ENCODE results near the gene TADA3.

TADA3 gene, protein sequence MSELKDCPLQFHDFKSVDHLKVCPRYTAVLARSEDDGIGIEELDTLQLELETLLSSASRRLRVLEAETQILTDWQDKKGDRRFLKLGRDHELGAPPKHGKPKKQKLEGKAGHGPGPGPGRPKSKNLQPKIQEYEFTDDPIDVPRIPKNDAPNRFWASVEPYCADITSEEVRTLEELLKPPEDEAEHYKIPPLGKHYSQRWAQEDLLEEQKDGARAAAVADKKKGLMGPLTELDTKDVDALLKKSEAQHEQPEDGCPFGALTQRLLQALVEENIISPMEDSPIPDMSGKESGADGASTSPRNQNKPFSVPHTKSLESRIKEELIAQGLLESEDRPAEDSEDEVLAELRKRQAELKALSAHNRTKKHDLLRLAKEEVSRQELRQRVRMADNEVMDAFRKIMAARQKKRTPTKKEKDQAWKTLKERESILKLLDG
- long read RNA-seq, donor 1, transcript TADA3-201 (9 exons, 2,355 nt) = major isoform, 34 of 226 reads
- long read RNA-seq, donor 1, partial matches to known transcripts = 104 of 226 reads
- long read RNA-seq, donor 1, other reads (novel, unspliced or antisense) = 84 of 226 reads
- long read RNA-seq, donor 2, transcript TADA3-201 (9 exons, 2,355 nt) = major isoform, 7 of 93 reads
- long read RNA-seq, donor 2, transcript TADA3-205 (5 exons, 1,868 nt) = minor isoform, 5 of 93 reads
- long read RNA-seq, donor 2, partial matches to known transcripts = 80 of 93 reads
- long read RNA-seq, donor 2, other reads (novel, unspliced or antisense) = 0 of 93 reads
- long read RNA-seq, donor 3, transcript TADA3-201 (9 exons, 2,355 nt) = major isoform, 7 of 83 reads
- long read RNA-seq, donor 3, transcript TADA3-205 (5 exons, 1,868 nt) = minor isoform, 5 of 83 reads
- long read RNA-seq, donor 3, partial matches to known transcripts = 37 of 83 reads
- long read RNA-seq, donor 3, other reads (novel, unspliced or antisense) = 33 of 83 reads
- long read RNA-seq, donor 4, transcript TADA3-201 (9 exons, 2,355 nt) = major isoform, 30 of 145 reads
- long read RNA-seq, donor 4, partial matches to known transcripts = 101 of 145 reads
- long read RNA-seq, donor 4, other reads (novel, unspliced or antisense) = 11 of 145 reads
- long read RNA-seq, donor 5, transcript TADA3-201 (9 exons, 2,355 nt) = major isoform, 25 of 368 reads
- long read RNA-seq, donor 5, partial matches to known transcripts = 252 of 368 reads
- long read RNA-seq, donor 5, other reads (novel, unspliced or antisense) = 86 of 368 reads
- long read RNA-seq, donor 6, transcript TADA3-201 (9 exons, 2,355 nt) = major isoform, 20 of 283 reads
- long read RNA-seq, donor 6, transcript TADA3-205 (5 exons, 1,868 nt) = minor isoform, 6 of 283 reads
- long read RNA-seq, donor 6, partial matches to known transcripts = 188 of 283 reads
- long read RNA-seq, donor 6, other reads (novel, unspliced or antisense) = 68 of 283 reads
- long read RNA-seq, donor 7, transcript TADA3-205 (5 exons, 1,868 nt) = minor isoform, 9 of 244 reads
- long read RNA-seq, donor 7, transcript TADA3-201 (9 exons, 2,355 nt) = major isoform, 41 of 244 reads
- long read RNA-seq, donor 7, partial matches to known transcripts = 82 of 244 reads
- long read RNA-seq, donor 7, other reads (novel, unspliced or antisense) = 112 of 244 reads
- long read RNA-seq, donor 8, transcript TADA3-201 (9 exons, 2,355 nt) = major isoform, 20 of 23 reads
- long read RNA-seq, donor 8, partial matches to known transcripts = 0 of 23 reads
- long read RNA-seq, donor 8, other reads (novel, unspliced or antisense) = 0 of 23 reads

DNA sequence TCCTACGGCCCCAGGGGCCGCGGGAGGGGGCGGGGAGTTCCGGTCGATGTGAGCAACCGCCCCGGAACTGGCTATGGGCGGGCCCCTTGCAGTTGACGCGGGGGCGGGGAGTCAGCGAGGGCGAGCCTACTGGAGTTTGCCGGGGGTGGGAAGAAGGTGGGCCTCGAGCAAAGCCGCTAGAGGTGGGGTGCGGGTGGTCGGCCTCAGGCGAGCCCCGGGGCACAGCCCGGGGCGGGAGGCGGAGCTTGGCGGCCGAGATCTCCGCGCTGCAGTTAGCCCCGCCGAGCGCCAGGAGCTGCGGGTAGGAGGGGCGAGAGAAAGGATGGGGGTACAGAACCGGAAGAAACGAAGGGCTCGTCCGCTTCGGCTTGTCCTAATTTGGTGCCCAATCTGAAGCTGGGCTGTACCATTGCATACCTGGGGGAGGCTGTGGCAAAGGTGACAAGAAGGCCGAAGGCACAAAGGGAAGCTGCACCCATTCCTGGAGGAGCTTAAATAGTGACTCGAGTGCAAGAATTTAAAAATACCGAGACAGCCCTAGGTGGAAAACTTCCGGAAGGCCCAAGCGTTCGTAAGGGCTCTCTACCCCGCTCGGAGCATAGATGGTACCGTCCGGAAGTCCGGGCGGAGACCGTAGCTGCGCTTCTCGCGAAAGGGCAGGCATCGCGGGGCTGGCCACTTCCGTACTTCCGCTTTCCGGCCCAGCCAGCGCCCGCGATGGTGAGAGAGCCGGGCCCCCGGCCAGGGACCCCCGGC lies at the start of gene TADA3, which contains the start of gene ARPC4:
TSS of gene TADA3 (minus strand) at position 69 of the 756 bp plus-strand sequence. CDS start 1,007 bp downstream, outside the sequence.
TSS of gene ARPC4 (plus strand) at position 678 of the 756 bp plus-strand sequence. CDS start at position 718, 40 bp downstream.
- DNase-seq = peak; percentile 100

DNA sequence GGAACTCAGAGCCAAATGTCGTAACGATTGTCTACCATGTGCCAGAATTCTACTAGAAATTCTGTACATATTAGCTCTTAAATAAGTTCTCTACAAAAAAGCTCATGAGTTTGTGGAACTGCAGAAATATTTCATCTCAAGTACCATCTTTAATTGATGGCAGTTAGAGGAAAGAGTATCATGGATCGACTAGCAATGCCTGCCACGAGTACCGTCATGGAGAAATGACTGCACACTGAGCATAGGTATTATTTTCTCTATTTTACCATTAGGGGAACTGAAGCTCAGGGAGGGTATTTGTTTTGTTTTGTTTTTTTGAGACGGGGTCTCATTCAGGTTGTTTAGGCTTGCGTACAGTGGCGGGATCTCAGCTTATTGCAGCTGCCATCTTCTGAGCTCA lies 48.7 kb upstream of the TADA3 start:
- DNase-seq = no peak

DNA sequence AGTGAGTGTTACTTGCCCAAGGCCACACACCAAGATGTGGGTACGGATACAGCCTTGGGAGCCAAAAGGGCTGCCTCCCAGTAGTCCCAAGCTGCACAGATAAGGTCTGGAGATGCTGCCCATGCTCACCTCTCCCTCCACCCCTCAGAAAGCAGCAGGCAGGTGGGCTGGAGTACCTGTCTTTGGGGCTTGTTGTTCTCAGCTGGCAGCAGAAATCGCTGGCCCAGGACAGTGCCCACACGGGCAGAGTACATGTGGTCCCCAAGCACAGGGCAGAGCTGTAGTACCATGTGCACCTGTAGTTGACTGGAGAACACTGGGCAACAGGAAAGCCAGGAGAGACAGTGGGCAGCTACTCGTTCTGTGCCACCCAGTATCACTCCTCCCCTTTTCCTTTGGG lies 46.6 kb upstream of the TADA3 start:
- no peak for DNase-seq

DNA sequence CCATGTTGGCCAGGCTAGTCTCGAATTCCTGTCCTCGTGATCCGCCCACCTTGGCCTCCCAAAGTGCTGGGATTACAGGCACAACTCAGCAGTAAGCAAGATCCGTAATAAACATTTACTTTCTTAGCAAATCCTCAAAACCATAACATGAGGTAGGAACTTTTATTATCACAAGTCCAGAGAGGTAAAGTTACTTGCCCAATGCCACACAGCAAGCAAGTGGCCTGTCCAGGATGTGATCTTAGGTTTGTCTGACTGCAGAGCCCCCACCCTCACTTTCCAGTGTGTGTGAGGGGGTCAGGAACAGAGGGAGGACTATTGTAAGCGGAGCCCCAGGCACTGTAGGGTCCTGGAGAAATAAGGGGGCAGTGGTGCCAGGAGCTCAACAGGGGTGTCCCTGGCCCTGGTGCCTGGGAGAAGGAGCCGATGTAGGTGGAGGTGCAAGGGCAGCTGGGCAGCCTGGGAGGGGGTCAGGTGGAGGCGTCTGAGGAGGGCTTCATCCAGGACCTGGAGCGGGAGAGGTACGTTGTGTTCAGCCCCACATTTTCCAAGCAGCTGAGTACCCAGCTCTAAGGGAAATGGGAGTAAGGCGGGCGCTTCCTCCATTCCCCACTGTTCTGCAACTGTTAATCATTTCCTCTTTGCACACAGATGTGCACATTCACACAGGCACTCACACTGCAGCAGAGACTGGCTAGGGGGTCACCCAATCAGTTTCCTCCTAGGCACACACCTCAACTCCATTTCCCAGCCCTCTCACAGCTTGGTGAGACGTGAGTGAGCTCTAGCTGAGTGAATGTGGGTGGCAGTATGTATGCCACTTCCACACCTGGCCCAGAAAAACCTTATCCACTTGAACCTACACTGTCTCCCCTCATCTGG lies 45.7 kb upstream of the TADA3 start:
- no peak for DNase-seq

DNA sequence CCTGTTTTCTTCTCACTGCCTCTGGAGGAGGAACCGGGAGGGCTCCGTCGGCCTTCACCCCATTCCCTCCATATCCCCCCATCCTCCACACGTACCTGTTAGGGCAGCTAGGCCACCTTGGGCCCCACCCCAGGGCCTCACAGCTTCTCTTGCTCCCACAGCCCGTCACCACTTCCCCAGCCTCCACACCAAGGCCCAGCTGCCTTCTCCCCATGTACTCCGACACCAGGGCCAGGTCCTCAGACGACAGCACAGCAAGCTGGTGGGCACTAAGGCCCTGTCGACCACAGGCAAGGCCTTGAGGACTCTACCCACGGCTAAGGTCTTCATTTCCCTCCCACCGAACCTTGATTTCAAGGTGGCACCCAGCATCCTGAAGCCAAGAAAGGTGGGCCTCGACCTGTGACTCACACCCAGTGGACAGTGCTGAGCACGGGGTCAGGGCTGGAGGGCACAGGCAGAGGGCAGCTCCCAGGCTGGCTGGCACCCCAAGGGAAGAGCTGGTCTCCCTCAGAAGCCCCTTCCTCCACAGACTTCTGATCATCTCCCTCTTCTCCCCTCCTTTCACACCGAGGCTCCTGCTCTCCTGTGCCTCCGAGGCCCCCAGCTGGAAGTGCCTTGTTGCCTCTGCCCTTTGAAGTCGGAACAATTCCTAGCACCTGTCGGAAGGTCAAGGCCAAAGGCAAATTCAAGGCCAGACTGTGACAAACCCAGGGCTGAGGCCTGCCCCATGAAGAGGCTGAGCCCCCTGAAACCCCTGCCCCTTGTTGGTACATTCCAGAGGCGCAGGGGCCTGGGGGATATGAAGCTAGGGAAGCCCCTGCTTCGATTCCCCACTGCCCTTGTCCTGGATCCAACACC lies 42.5 kb upstream of the TADA3 start:
- DNase-seq = no peak

DNA sequence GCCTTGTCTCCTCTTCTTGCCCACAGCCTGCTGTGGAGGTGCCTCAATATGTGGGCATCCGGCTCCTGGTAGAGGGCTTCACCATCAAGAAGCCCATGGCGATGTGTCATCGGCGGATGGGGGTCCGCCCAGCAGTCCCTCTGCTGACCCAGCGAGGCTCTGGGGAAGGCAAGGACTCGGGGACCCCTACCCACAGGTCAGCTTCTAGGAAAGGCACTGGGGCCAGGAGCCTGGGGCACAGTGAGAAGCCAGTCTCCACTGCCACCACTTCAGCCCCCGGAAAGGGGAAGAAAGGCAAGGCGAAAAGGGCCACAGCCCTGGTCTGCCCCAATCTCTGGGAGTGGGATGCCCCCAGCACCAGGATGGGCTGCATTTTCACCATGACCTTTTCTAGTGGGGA lies 40.8 kb upstream of the TADA3 start:
- DNase-seq = no peak

DNA sequence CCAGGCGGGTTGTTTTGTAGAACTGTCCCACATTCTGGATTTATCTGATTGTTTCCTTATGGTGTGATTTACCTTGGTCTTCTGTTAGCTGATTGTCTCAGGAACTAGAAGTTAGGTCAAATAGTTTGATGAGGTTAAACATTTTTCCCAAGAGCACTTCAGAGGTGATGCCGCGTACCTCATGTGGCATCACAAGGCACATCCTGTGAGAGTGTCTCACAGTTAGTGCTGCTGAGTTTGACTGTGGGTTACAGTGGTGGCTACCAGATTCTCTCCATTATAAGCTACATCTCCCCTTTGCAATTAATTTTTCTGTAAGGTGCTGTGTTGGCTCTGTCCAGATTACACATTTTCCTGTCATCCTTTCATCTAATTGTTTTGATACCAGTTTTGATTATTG lies 39.0 kb upstream of the TADA3 start:
- no peak for DNase-seq

DNA sequence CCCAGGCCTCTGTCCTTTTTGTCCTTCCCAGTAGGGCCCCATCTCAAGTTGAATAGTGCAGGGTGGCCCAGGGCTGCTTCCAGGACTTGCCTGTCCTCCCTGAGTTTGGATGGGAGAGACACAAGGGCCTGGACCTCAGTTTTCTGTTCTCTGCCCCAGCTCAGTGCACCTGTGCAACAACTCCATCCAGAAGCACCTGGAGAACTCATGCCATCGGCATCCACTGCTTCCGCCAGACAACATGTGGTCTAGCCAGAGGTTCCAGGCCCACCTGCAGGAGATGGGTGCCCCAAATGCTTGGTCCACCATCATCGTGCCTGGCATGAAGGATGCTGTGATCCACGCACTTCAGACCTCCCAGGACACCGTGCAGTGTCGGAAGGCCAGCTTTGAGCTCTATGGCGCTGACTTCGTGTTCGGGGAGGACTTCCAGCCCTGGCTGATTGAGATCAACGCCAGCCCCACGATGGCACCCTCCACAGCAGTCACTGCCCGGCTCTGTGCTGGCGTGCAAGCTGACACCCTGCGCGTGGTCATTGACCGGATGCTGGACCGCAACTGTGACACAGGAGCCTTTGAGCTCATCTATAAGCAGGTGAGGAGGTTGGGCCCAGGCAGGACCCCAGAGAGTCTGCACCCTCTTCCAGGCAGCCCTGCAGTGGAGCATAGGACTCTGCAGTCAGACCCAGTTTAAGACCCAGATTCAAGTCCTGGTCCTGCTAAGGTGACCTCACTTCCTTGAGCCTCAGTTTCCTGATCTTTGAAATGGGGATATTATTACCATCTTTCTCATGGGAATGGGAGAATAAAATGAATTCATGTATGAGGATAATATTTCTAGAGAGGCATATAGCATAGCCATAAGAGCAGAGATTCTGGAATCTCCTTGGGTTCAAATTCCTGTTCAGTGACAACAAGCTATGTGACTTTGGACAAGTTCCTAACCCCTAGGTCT lies 36.8 kb upstream of the TADA3 start:
- no peak for DNase-seq

DNA sequence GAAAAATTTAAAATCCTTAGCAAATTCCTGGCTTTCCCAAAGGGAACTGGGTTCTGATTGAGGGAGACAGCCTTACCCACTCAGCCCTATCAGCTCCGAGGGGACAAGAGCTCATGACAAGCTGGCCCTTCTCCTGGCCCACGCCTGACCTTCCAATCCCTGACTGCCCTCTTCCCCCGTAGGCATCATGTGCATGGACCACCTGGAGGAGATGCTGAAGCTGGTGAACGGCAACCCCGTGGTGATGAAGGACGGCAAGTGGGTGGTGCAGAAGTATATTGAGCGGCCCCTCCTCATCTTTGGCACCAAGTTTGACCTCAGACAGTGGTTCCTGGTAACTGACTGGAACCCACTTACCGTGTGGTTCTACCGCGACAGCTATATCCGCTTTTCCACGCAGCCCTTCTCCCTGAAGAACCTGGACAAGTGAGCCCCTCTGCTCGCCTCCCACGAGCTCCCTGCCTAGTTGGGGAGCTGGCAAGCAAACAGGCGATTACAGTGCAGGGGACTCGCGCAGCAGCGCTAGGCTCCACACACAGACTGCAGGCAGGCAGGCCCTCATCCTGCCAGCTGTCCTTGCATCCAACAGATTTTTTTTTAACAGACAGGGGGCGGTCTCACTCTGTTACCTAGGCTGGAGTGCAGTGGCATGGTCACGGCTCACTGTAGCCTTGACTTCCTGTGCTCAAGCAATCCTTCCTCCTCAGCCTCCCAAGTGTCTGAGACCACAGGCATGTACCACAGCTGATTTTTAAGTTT lies 34.7 kb upstream of the TADA3 start:
- no peak for DNase-seq

DNA sequence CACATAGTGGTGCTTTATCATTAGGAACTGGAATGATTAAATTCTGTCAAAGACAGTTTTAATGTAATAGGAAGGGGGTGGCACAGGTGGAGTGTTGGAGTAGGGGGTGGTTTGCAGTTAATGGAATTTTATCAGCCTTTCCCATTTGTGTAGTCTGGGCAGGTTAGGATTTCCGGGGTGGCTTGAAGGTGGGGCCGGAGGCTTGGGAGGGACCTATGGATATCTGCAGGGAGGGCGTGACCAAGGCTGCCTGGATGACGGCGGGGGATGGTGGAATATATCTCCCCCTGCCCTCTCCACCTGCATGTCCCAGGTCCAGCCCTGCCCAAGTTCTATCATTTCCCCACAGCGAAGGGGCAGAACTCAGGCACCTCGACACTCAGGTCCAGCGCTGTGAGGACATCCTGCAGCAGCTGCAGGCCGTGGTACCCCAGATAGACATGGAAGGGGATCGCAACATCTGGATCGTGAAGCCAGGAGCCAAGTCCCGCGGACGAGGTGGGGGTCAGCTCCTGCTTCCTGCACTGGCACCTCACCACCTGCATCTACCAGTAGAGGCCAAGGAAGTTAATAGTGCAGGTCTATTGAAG lies 33.3 kb upstream of the TADA3 start:
- no peak for DNase-seq

DNA sequence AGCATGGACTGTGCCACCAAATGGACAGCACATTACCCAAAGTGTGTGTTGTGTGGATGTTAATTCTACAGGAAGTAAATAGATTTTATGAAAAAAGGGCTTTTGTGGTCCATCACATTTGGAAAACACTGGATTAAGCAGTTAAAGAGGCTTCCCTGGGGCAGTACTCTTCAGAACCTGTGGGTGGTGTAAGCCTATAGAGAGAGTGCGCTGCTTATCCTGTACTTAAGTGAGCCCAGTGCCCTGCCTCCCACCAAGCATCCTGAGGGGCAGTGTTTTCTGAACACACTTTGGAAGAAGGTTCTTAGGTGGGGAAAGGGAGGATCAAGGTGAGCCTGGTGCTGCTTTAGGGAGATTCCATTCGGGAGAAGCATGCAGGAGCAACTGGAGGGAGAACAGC lies 28.7 kb upstream of the TADA3 start:
- no peak for DNase-seq

DNA sequence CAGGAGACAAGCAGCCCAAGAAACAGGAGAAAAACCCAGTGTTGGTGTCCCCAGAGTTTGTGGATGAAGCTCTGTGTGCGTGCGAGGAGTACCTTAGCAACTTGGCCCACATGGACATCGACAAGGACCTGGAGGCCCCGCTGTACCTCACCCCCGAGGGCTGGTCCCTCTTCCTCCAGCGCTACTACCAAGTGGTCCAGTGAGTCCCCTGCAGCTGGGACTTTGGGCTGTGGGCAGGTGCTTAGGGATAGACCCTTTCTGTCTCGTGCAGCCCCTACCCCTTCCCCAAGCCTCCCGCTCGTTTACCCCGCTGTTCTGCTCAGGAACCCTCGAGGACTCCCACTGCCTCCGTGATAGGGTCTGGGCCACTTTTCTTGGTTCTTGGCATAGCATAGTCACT lies 28.3 kb upstream of the TADA3 start:
- DNase-seq = no peak

DNA sequence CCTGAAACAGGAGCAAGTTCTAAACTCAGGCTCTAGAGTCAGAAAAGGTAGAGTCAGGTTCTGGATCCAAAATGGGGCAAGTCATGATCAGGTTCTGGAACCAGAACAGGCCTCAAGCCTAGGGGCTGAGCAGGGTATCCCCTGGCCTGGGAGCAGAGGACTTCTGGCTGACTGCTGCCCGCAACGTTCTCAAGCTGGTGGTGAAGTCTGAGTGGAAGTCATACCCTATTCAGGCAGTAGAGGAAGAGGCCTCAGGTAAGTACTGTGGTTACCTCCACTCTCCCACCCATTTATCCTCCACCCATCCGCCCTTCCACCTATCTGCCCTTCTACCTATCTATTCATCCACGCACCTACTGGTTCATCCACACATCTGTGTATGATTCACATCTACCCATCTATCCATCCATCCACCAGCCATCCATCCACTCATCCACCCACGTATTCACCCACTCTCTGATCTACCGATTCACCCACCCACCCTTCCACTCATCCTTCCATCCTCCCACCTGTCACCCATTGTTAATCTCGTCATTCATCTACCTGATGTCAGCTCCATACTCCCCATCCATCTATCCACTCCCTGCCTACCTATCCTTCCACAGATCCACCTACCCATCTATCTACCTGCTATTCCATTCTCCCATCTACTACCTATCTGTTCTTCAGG lies 26.5 kb upstream of the TADA3 start:
- no peak for DNase-seq

DNA sequence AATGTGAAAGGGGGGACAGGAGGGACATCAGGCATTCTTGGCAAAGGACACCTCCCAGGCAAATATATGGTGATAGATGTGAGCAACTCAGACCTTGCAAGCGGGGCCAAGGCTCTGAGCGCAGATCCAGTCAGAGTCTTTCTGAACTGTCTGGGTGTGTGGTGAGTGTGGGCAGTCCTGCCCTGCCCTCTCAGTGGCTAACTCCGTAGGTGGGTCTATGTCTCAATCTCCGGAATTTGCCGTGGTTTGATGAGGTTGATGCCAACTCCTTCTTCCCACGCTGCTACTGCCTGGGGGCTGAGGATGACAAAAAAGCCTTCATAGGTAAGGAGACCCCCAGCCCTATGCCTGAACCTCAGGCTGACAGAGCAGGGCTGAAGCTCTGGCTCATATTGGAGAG lies 25.2 kb upstream of the TADA3 start:
- DNase-seq = no peak

DNA sequence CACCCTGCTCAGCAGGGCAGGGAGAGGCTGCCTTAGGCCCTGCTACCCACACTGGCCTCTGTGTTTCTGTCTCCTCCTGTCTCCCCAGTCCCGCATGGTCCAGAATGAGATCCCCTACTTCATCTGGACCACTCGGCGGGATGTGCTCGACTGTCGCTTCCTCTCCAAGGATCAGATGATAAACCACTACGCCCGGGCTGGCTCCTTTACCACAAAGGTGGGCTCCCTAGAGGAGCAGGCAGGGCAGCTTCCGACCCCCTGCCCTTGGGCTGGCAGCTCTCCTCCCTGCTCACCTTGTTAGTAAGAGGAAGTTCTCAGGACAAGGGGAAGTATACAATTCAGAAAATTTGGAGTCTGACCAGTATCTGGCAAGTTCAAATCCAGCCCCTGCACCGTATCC lies 23.7 kb upstream of the TADA3 start:
- no peak for DNase-seq

All from right kidney (tissue), 9 donors.